Neural cell (in vitro differentiated cells): Measurements from ENCODE around the gene RASD2. TPM values are rescaled to one million over a fixed set of nuclear protein-coding genes. Genes with fewer than 3 reads are reported as not detected.

ENCODE experiments used
- H2AFZ ChIP-seq: fragments of 200-600, 300-800 bp; sonication (generic), shearing (Covaris generic); 2 replicates; pipeline ENCODE4 v1.6.0; 2014; ENCODE audit warnings: low read depth, mild to moderate bottlenecking, antibody characterized with exemption, low read length, moderate library complexity
- H3F3A ChIP-seq: fragments of 200-600 bp; shearing (Covaris generic); 2 replicates; pipeline ENCODE4 v1.6.1; 2016; ENCODE audit warnings: mild to moderate bottlenecking, moderate library complexity, mixed read lengths, antibody characterized with exemption, low read length; ENCODE audit not compliant: insufficient read depth, poor library complexity, severe bottlenecking
- H3K27ac ChIP-seq: fragments of 200-600, 300-800 bp; sonication (generic), shearing (Covaris generic); 2 replicates; pipeline ENCODE4 v1.5.1; 2014; ENCODE audit warnings: mild to moderate bottlenecking, low read length, moderate library complexity
- H3K27me3 ChIP-seq: fragments of 300-800, 200-600 bp; sonication (generic), shearing (Covaris generic); 2 replicates; pipeline ENCODE4 v1.6.0; 2014; ENCODE audit warnings: mild to moderate bottlenecking, low read depth, low read length, moderate library complexity; ENCODE audit not compliant: insufficient read depth
- H3K36me3 ChIP-seq: fragments of 300-800, 200-600 bp; sonication (generic), shearing (Covaris generic); 2 replicates; pipeline ENCODE4 v1.5.1; 2014; ENCODE audit warnings: mild to moderate bottlenecking, antibody characterized with exemption, low read length, moderate library complexity; ENCODE audit not compliant: insufficient read depth
- H3K4me2 ChIP-seq: fragments of 300-800, 200-600 bp; sonication (generic), shearing (Covaris generic); 2 replicates; pipeline ENCODE4 v1.6.0; 2014; ENCODE audit warnings: mild to moderate bottlenecking, low read length
- H3K4me3 ChIP-seq: fragments of 300-800, 200-600 bp; sonication (generic), shearing (Covaris generic); 2 replicates; pipeline ENCODE4 v1.5.1; 2014; ENCODE audit warnings: mild to moderate bottlenecking, low read length, moderate library complexity
- H3K79me2 ChIP-seq: fragments of 200-600 bp; shearing (Covaris generic); replicated peaks from 2 replicates; pipeline ENCODE4 v1.6.0; 2014; ENCODE audit warnings: mild to moderate bottlenecking, low read length, moderate library complexity; ENCODE audit not compliant: insufficient read depth
- H3K9ac ChIP-seq: fragments of 300-800, 200-600 bp; sonication (generic), shearing (Covaris generic); 2 replicates; pipeline ENCODE4 v1.6.1; 2016; ENCODE audit warnings: mild to moderate bottlenecking, low read length, mixed read lengths
- H3K9me2 ChIP-seq: fragments of 200-600 bp; shearing (Covaris generic); 2 replicates; pipeline ENCODE4 v1.6.1; 2016; ENCODE audit warnings: mild to moderate bottlenecking, low read length, mixed read lengths; ENCODE audit not compliant: insufficient read depth
- H3K9me3 ChIP-seq: fragments of 200-600, 300-800 bp; sonication (generic), shearing (Covaris generic); 2 replicates; pipeline ENCODE4 v1.6.1; 2016; ENCODE audit warnings: mild to moderate bottlenecking, mixed run types, low read length, moderate library complexity, mixed read lengths
- H4K20me1 ChIP-seq: fragments of 200-600 bp; shearing (Covaris generic); 2 replicates; pipeline ENCODE4 v1.6.1; 2016; ENCODE audit warnings: mild to moderate bottlenecking, mixed run types; ENCODE audit not compliant: insufficient read depth
- EP300 ChIP-seq: fragments of 450-650 bp; conservative IDR thresholded peaks from 2 replicates; pipeline ENCODE4 v1.6.1; 2014; ENCODE audit warnings: antibody characterized with exemption, mild to moderate bottlenecking, moderate library complexity; ENCODE audit not compliant: poor library complexity, severe bottlenecking
- EZH2 ChIP-seq: fragments of 200-600, 300-800 bp; shearing (Covaris generic), sonication (generic); IDR thresholded peaks from 2 replicates; pipeline ENCODE4 v1.6.1; 2014; ENCODE audit warnings: antibody characterized with exemption, low read length, borderline replicate concordance, mild to moderate bottlenecking; ENCODE audit not compliant: insufficient read depth, poor library complexity, severe bottlenecking
- MXI1 ChIP-seq: fragments of 450-650 bp; conservative IDR thresholded peaks from 2 replicates; pipeline ENCODE4 v1.6.1; 2014; ENCODE audit warnings: antibody characterized with exemption, mild to moderate bottlenecking; ENCODE audit not compliant: poor library complexity, severe bottlenecking
- POLR2AphosphoS5 ChIP-seq: IDR thresholded peaks from 2 replicates; pipeline ENCODE4 v1.6.1; 2012
- RAD21 ChIP-seq: fragments of 450-650 bp; conservative IDR thresholded peaks from 2 replicates; pipeline ENCODE4 v1.6.1; 2014; ENCODE audit warnings: antibody characterized with exemption, mild to moderate bottlenecking, moderate library complexity
- SMC3 ChIP-seq: fragments of 450-650 bp; conservative IDR thresholded peaks from 2 replicates; pipeline ENCODE4 v1.6.1; 2014; ENCODE audit warnings: antibody characterized with exemption, mild to moderate bottlenecking, moderate library complexity; ENCODE audit not compliant: poor library complexity
- TAF1 ChIP-seq: IDR thresholded peaks from 2 replicates; pipeline ENCODE4 v1.6.1; 2012; ENCODE audit warnings: low read depth
- polyA plus RNA-seq: library from polyadenylated mRNA; depleted of rRNA; stranded (reverse); fragments of >200 nt; gene quantifications from 2 replicates; pipeline ENCODE4 v1.2.3, GENCODE V29; 2014
- TF ChIP-seq, protein P1 (sequence below): fragments of 450-650 bp; IDR thresholded peaks from 2 replicates; pipeline ENCODE4 v1.5.1; 2014; ENCODE audit warnings: antibody characterized with exemption, mild to moderate bottlenecking, moderate library complexity; ENCODE audit not compliant: poor library complexity, severe bottlenecking
- TF ChIP-seq, protein P2 (sequence below): IDR thresholded peaks from 2 replicates; pipeline ENCODE4 v1.6.1; 2012; ENCODE audit warnings: borderline replicate concordance

The RASD2 gene
- polyA plus RNA-seq, 1 donor from 2014 or later = 0.14 TPM

DNA sequence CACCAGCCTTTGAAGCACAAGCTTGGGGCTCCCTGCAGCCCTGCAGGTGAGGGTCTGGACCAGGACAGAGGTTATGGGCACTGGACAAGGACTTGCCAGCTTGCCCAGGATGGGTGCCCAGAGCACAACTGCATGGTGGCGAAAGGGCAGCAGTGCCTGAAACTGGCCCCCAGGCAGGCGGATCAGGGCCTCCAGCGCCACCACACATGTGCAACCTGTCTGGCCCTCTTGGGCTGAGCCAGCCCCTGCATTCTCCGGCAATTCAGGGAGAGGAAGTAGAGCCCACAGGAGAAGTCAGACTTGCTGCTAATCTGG, 57.7 kb downstream of the RASD2 start (continued):
- TF ChIP-seq, protein P1, sequence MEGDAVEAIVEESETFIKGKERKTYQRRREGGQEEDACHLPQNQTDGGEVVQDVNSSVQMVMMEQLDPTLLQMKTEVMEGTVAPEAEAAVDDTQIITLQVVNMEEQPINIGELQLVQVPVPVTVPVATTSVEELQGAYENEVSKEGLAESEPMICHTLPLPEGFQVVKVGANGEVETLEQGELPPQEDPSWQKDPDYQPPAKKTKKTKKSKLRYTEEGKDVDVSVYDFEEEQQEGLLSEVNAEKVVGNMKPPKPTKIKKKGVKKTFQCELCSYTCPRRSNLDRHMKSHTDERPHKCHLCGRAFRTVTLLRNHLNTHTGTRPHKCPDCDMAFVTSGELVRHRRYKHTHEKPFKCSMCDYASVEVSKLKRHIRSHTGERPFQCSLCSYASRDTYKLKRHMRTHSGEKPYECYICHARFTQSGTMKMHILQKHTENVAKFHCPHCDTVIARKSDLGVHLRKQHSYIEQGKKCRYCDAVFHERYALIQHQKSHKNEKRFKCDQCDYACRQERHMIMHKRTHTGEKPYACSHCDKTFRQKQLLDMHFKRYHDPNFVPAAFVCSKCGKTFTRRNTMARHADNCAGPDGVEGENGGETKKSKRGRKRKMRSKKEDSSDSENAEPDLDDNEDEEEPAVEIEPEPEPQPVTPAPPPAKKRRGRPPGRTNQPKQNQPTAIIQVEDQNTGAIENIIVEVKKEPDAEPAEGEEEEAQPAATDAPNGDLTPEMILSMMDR = no peak

DNA sequence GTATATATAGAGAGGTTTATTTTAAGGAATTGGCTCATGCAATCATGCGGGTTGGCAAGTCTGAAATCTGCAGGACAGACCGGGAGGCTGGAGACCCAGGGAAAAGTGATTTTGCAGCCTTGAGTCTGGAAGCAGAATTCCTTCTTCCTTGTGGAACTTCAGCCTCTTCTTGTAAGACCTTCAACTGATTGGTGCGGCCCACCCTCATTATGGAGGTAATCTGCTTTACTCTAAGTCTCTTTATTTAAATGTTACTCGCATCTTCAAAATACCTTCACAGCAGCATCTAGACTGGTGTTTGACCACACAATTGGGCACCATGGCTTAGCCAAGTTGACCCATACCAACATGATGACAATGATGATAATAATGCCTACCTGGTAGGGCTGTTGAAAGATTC, 58.7 kb downstream of the RASD2 start:
- TF ChIP-seq, protein P2, sequence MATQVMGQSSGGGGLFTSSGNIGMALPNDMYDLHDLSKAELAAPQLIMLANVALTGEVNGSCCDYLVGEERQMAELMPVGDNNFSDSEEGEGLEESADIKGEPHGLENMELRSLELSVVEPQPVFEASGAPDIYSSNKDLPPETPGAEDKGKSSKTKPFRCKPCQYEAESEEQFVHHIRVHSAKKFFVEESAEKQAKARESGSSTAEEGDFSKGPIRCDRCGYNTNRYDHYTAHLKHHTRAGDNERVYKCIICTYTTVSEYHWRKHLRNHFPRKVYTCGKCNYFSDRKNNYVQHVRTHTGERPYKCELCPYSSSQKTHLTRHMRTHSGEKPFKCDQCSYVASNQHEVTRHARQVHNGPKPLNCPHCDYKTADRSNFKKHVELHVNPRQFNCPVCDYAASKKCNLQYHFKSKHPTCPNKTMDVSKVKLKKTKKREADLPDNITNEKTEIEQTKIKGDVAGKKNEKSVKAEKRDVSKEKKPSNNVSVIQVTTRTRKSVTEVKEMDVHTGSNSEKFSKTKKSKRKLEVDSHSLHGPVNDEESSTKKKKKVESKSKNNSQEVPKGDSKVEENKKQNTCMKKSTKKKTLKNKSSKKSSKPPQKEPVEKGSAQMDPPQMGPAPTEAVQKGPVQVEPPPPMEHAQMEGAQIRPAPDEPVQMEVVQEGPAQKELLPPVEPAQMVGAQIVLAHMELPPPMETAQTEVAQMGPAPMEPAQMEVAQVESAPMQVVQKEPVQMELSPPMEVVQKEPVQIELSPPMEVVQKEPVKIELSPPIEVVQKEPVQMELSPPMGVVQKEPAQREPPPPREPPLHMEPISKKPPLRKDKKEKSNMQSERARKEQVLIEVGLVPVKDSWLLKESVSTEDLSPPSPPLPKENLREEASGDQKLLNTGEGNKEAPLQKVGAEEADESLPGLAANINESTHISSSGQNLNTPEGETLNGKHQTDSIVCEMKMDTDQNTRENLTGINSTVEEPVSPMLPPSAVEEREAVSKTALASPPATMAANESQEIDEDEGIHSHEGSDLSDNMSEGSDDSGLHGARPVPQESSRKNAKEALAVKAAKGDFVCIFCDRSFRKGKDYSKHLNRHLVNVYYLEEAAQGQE = no peak
- no peak for TF ChIP-seq MXI1
- no peak for TF ChIP-seq EZH2
- TF ChIP-seq SMC3 = no peak
- TF ChIP-seq TAF1 = no peak
- TF ChIP-seq POLR2AphosphoS5 = no peak
- TF ChIP-seq, protein P1 = no peak
- TF ChIP-seq RAD21 = no peak
- no peak for TF ChIP-seq EP300
- no peaks in the 10 kb centered on the region for H3K36me3 ChIP-seq

DNA sequence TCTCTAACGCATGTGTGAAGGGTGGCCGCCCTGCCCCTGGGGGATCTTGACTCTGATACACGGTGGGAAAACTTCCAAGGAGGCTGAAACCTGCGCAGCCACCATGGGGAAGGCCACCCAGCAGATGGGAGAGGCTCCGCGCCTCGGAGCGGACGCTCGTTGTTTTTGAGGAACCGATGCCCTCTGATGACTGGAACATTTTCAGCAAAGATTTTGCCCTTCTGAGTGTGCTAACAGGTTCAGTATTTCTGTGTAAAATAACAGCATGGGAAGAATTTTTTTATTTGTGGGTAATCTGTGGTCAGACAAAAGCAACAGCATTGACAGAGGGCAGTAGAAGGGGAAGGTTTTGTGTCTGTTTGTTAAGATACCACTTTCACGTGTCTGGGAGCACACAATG, 59.8 kb downstream of the RASD2 start:
- no peak for TF ChIP-seq EZH2
- TF ChIP-seq TAF1 = no peak
- TF ChIP-seq MXI1 = no peak
- no peak for TF ChIP-seq EP300
- TF ChIP-seq, protein P2 = no peak
- no peak for TF ChIP-seq SMC3
- no peak for TF ChIP-seq RAD21
- TF ChIP-seq, protein P1 = no peak
- no peak for TF ChIP-seq POLR2AphosphoS5
- Histone ChIP-seq H3K9ac (no peak overlapping the region), H4K20me1 (no peaks in the 10 kb centered on the region), H3K9me2 (no peaks in the 10 kb centered on the region), H3K27me3 (no peaks in the 10 kb centered on the region), H3K79me2 (no peaks in the 10 kb centered on the region), H3K4me3 (no peak overlapping the region), H2AFZ (no peak overlapping the region), H3K36me3 (no peaks in the 10 kb centered on the region), H3K9me3 (no peaks in the 10 kb centered on the region), H3K4me2 (no peak overlapping the region), H3K27ac (no peak overlapping the region), H3F3A (no peaks in the 10 kb centered on the region)

More for the DNA sequence above, 58.7 kb downstream of the RASD2 start:
- no peak overlapping the region for H2AFZ ChIP-seq
- H4K20me1 ChIP-seq = no peaks in the 10 kb centered on the region
- no peaks in the 10 kb centered on the region for H3F3A ChIP-seq
- no peak overlapping the region for H3K4me2 ChIP-seq
- H3K27ac ChIP-seq = no peak overlapping the region
- no peaks in the 10 kb centered on the region for H3K79me2 ChIP-seq
- no peaks in the 10 kb centered on the region for H3K9me3 ChIP-seq
- H3K9ac ChIP-seq = no peak overlapping the region
- H3K9me2 ChIP-seq = no peaks in the 10 kb centered on the region
- no peaks in the 10 kb centered on the region for H3K27me3 ChIP-seq
- no peak overlapping the region for H3K4me3 ChIP-seq
